ENCODE data around the gene MXRA7. TPM values are rescaled to one million over a fixed set of nuclear protein-coding genes. Genes with fewer than 3 reads are reported as not detected.

The MXRA7 gene
- total and polyA plus RNA-seq, 2 experiments from 2014 or later: 101 to 164 TPM

GRCh38 chr17:76685846-76686245 lies 24.9 kb downstream of the MXRA7 start:
- TF ChIP-seq CTCF (IDR thresholded peaks at IDR 0.05; ENCODE audit: low read depth, low read length): no peak
- Histone ChIP-seq H3K36me3 (no peaks in the 10 kb centered on the region), H3K27me3 (no peaks in the 10 kb centered on the region), H3K4me3 (no peak overlapping the region), H3K27ac (no peak overlapping the region), H3K9me3 (ENCODE audit: low read depth) (no peaks in the 10 kb centered on the region), H3K4me1 (ENCODE audit: low read depth) (peaks cover 25% of the 10 kb centered on the region)
- no peak for DNase-seq (ENCODE audit: low read depth in 1 of 2, low spot score in 1 of 2)

GRCh38 chr17:76685366-76685765 lies 25.4 kb downstream of the MXRA7 start:
- H3K27me3 ChIP-seq: no peaks in the 10 kb centered on the region
- peaks cover 25% of the 10 kb centered on the region for H3K4me1 ChIP-seq (ENCODE audit: low read depth)
- TF ChIP-seq CTCF (IDR thresholded peaks at IDR 0.05; ENCODE audit: low read depth, low read length): no peak

GRCh38 chr17:76684756-76685155 lies 26.0 kb downstream of the MXRA7 start:
- H3K27ac ChIP-seq: no peak overlapping the region
- no peaks in the 10 kb centered on the region for H3K9me3 ChIP-seq (ENCODE audit: low read depth)
- TF ChIP-seq CTCF (IDR thresholded peaks at IDR 0.05; ENCODE audit: low read depth, low read length): no peak
- no peaks in the 10 kb centered on the region for H3K27me3 ChIP-seq
- no peaks in the 10 kb centered on the region for H3K36me3 ChIP-seq
- peaks cover 22% of the 10 kb centered on the region for H3K4me1 ChIP-seq (ENCODE audit: low read depth)
- no peak overlapping the region for H3K4me3 ChIP-seq
- DNase-seq (ENCODE audit: low read depth in 1 of 2, low spot score in 1 of 2): no peak

More at GRCh38 chr17:76685366-76685765, 25.4 kb downstream of the MXRA7 start:
- DNase-seq (ENCODE audit: low read depth in 1 of 2, low spot score in 1 of 2): no peak
- Histone ChIP-seq H3K9me3 (ENCODE audit: low read depth) (no peaks in the 10 kb centered on the region), H3K27ac (no peak overlapping the region), H3K4me3 (no peak overlapping the region), H3K36me3 (no peaks in the 10 kb centered on the region)

GRCh38 chr17:76683921-76684745 lies 26.6 kb downstream of the MXRA7 start:
- H3K27ac ChIP-seq: no peak overlapping the region
- H3K36me3 ChIP-seq: no peaks in the 10 kb centered on the region
- no peak overlapping the region for H3K4me3 ChIP-seq
- DNase-seq (ENCODE audit: low read depth in 1 of 2, low spot score in 1 of 2): no peak
- no peaks in the 10 kb centered on the region for H3K27me3 ChIP-seq
- H3K4me1 ChIP-seq (ENCODE audit: low read depth): peaks cover 22% of the 10 kb centered on the region
- TF ChIP-seq CTCF (IDR thresholded peaks at IDR 0.05; ENCODE audit: low read depth, low read length): no peak
- no peaks in the 10 kb centered on the region for H3K9me3 ChIP-seq (ENCODE audit: low read depth)

GRCh38 chr17:76683011-76683755 lies 27.6 kb downstream of the MXRA7 start:
- TF ChIP-seq CTCF (IDR thresholded peaks at IDR 0.05; ENCODE audit: low read depth, low read length): peak; percentile 11
- peaks cover 22% of the 10 kb centered on the region for H3K4me1 ChIP-seq (ENCODE audit: low read depth)
- H3K27me3 ChIP-seq: no peaks in the 10 kb centered on the region
- no peaks in the 10 kb centered on the region for H3K9me3 ChIP-seq (ENCODE audit: low read depth)
- H3K27ac ChIP-seq: peak overlapping the region; percentile 73
- DNase-seq (ENCODE audit: low read depth in 1 of 2, low spot score in 1 of 2): peak in 1 of 2 donors; percentile 21
- H3K36me3 ChIP-seq: no peaks in the 10 kb centered on the region
- no peak overlapping the region for H3K4me3 ChIP-seq
